Endothelial cell of umbilical vein (primary cell): Measurements from ENCODE around the gene FAM13C. TPM values are rescaled to one million over a fixed set of nuclear protein-coding genes. Genes with fewer than 3 reads are reported as not detected.

Source experiments
- BruUV-seq: library from RNA; stranded (reverse); fragments of 400-500 nt; replicated peaks from 2 replicates; lab custom pipeline; 2021; lab: Mats Ljungman, UMichigan
- CTCF ChIA-PET: fragments of 300-600, 350-600 bp; sonication (Branson Sonifier 250); formaldehyde crosslinking; loops from one replicate; lab custom pipeline; 2021; ENCODE audit warnings: antibody characterized with exemption, inconsistent platforms; lab: Charles Lee
- POLR2A ChIA-PET: fragments of 300-600, 350-600 bp; sonication (Branson Sonifier 250); formaldehyde crosslinking; loops from one replicate; lab custom pipeline; 2021; ENCODE audit warnings: antibody characterized with exemption, inconsistent platforms; lab: Charles Lee
- DNase-seq: peaks from one replicate; pipeline ENCODE4 v3.0.0-alpha.2; 2011; ENCODE audit warnings: low read depth, low spot score
- FAIRE-seq: peaks from 2 replicates; lab custom pipeline; 2011; peaks lifted over from hg19 to GRCh38; lab: Jason Lieb, UNC
- H2AFZ ChIP-seq: 2 replicates; pipeline ENCODE4 v1.6.0; 2012; ENCODE audit warnings: low read depth, low read length, control low read depth, inconsistent platforms
- H3K27ac ChIP-seq: 2 replicates; pipeline ENCODE4 v1.5.1; 2011; ENCODE audit warnings: low read depth, mild to moderate bottlenecking, control low read depth, low read length, moderate library complexity; ENCODE audit not compliant: insufficient read depth
- H3K27me3 ChIP-seq, 2 experiments: 2 replicates each; pipeline versions ENCODE4 v1.6.0 to v1.6.1; 2011; ENCODE audit warnings: low read length in 2 of 2, mixed read lengths in 1 of 2; ENCODE audit not compliant: control insufficient read depth in 2 of 2, insufficient read depth in 2 of 2
- H3K36me3 ChIP-seq, 2 experiments: 2 replicates in 1 of 2; 3 replicates in 1 of 2; pipeline ENCODE4 v1.5.1; 2011; ENCODE audit warnings: low read length in 2 of 2, mild to moderate bottlenecking in 1 of 2, moderate library complexity in 1 of 2; ENCODE audit not compliant: control insufficient read depth in 2 of 2, insufficient read depth in 2 of 2; ENCODE audit errors: extremely low read depth in 1 of 2
- H3K4me1 ChIP-seq: 3 replicates; pipeline ENCODE4 v1.5.1; 2011; ENCODE audit warnings: mild to moderate bottlenecking, low read length; ENCODE audit not compliant: control insufficient read depth, insufficient read depth; ENCODE audit errors: extremely low read depth
- H3K4me2 ChIP-seq: 2 replicates; pipeline ENCODE4 v1.6.1; 2011; ENCODE audit warnings: low read length, control low read depth, mixed read lengths; ENCODE audit not compliant: insufficient read depth
- H3K4me3 ChIP-seq, 3 experiments: fragments of 200-600 bp in 1 of 3; sonication (generic), shearing (Covaris generic) in 1 of 3; replicated peaks in 1 of 3; 2 replicates each; pipeline ENCODE4 v1.5.1; 2011 to 2016; ENCODE audit warnings: control low read depth in 3 of 3, low read length in 3 of 3, mild to moderate bottlenecking in 2 of 3, inconsistent platforms in 1 of 3, low read depth in 1 of 3, moderate library complexity in 1 of 3; ENCODE audit not compliant: insufficient read depth in 1 of 3
- H3K79me2 ChIP-seq: 2 replicates; pipeline ENCODE4 v1.6.0; 2012; ENCODE audit warnings: low read length, inconsistent platforms; ENCODE audit not compliant: control insufficient read depth, insufficient read depth
- H3K9ac ChIP-seq: replicated peaks from 2 replicates; pipeline ENCODE3; 2011; ENCODE audit warnings: low read length, control low read depth; ENCODE audit not compliant: insufficient read depth; ENCODE audit errors: extremely low read depth
- H3K9me1 ChIP-seq: replicated peaks from 3 replicates; pipeline ENCODE4 v1.6.0; 2011; ENCODE audit warnings: mild to moderate bottlenecking, low read length; ENCODE audit not compliant: control insufficient read depth, insufficient read depth; ENCODE audit errors: extremely low read depth
- H3K9me3 ChIP-seq: replicated peaks from 2 replicates; pipeline ENCODE4 v1.5.1; 2012; ENCODE audit warnings: low read length, inconsistent platforms; ENCODE audit not compliant: control insufficient read depth, insufficient read depth
- H4K20me1 ChIP-seq: replicated peaks from 2 replicates; pipeline ENCODE3; 2011; ENCODE audit warnings: mild to moderate bottlenecking, low read length; ENCODE audit not compliant: control insufficient read depth, insufficient read depth; ENCODE audit errors: extremely low read depth
- CTCF ChIP-seq, 2 donors: IDR thresholded peaks; 1 replicate in 1 of 2; 2 replicates in 1 of 2; pipeline ENCODE4 v1.5.1; 2011; ENCODE audit warnings: low read length in 2 of 2, mild to moderate bottlenecking in 2 of 2, moderate library complexity in 2 of 2, control low read depth in 1 of 2, inconsistent platforms in 1 of 2, low read depth in 1 of 2; ENCODE audit not compliant: insufficient read depth in 1 of 2; ENCODE audit errors: extremely low read depth in 1 of 2
- EZH2 ChIP-seq: IDR thresholded peaks from 2 replicates; pipeline ENCODE4 v1.6.1; 2012; ENCODE audit warnings: borderline replicate concordance, low read depth, mild to moderate bottlenecking, moderate library complexity, low read length, inconsistent platforms; ENCODE audit not compliant: severe bottlenecking
- FOS ChIP-seq: IDR thresholded peaks from 2 replicates; pipeline ENCODE4 v1.6.1; 2011; ENCODE audit warnings: mild to moderate bottlenecking, low read length, moderate library complexity, borderline replicate concordance; ENCODE audit not compliant: insufficient read depth
- GATA2 ChIP-seq: IDR thresholded peaks from 2 replicates; pipeline ENCODE4 v1.7.0; 2011; ENCODE audit warnings: low read depth, mild to moderate bottlenecking, moderate library complexity, mixed read lengths, low read length; ENCODE audit not compliant: insufficient read length, insufficient read depth
- JUN ChIP-seq: IDR thresholded peaks from 2 replicates; pipeline ENCODE4 v1.6.1; 2011; ENCODE audit warnings: borderline replicate concordance, low read depth; ENCODE audit not compliant: insufficient read length, insufficient read depth
- MYC ChIP-seq: IDR thresholded peaks from one replicate; pipeline ENCODE4 v1.6.1; 2011; ENCODE audit warnings: mild to moderate bottlenecking, low read depth, low read length
- POLR2A ChIP-seq: IDR thresholded peaks from 2 replicates; pipeline ENCODE4 v1.6.1; 2012; ENCODE audit warnings: low read depth, mild to moderate bottlenecking, control low read depth, low read length
- POLR2AphosphoS5 ChIP-seq: IDR thresholded peaks from 2 replicates; pipeline ENCODE4 v1.6.1; 2012; ENCODE audit warnings: low read depth, mild to moderate bottlenecking, control low read depth, low read length, moderate library complexity; ENCODE audit not compliant: insufficient read depth
- dilution Hi-C: fragments of 300-500 bp; cut with MboI; formaldehyde crosslinking; loops from one replicate; pipeline ENCODE4 v1.15.0; 2019; ENCODE audit warnings: low sequenced_read_pairs; ENCODE audit not compliant: extremely low pct_ligation_motif_present
- intact Hi-C: fragments of 100-400 bp; cut with micrococcal nuclease; formaldehyde crosslinking; loops from one replicate; pipeline ENCODE4 v1.10.0; 2022
- polyA plus RNA-seq, 4 experiments: library from polyadenylated mRNA; depleted of rRNA in 3 of 4; stranded (reverse) in 3 of 4; unstranded in 1 of 4; fragments of >200 nt; gene quantifications; 2 replicates each; pipeline versions ENCODE4 v1.2.1 to v1.2.3, GENCODE V29; 2011 to 2012; ENCODE audit warnings: missing spikeins in 1 of 4
- total RNA-seq: library from RNA; stranded (reverse); gene quantifications from 2 replicates; pipeline ENCODE4 v1.2.3, GENCODE V29; 2021
- TF ChIP-seq, protein P1 (sequence below): IDR thresholded peaks from 2 replicates; pipeline ENCODE4 v1.6.1; 2011; ENCODE audit not compliant: insufficient read depth, insufficient read length

Gene FAM13C
- total and polyA plus RNA-seq, 2 donors (not counting 3 experiments of a cell fraction or from before 2014, with no cell fraction given), result 0.03 TPM; not detected in 1

DNA sequence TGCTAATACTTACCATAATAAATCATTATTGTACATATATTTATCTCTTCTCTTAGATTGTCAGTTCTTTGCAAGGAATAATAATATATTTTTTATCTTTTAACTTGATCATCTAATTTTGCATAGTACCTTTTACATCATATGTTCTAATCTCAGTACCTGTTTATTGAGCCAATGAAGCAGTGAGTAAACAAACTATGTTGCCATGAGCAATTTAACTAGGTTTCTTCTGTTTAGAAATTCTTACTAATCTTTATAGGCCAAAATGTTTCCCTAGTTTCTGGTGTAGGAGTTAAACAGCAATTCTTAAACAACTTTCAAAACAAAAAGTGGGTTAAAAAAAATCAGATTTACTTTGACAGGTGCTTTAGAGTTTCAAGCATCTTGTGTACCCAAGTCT, 124.6 kb downstream of the FAM13C start:
- FAIRE-seq, result no peak
- Histone ChIP-seq H2AFZ (no peak overlapping the region), H3K4me1 (no peaks in the 10 kb centered on the region), H3K27ac (no peak overlapping the region), H3K79me2 (no peaks in the 10 kb centered on the region), H4K20me1 (no peaks in the 10 kb centered on the region), H3K4me3 (no peak overlapping the region), H3K9me3 (no peaks in the 10 kb centered on the region), H3K4me2 (no peak overlapping the region), H3K36me3 (no peaks in the 10 kb centered on the region), H3K9ac (no peak overlapping the region), H3K9me1 (no peaks in the 10 kb centered on the region), H3K27me3 (no peaks in the 10 kb centered on the region)
- ChIA-PET POLR2A (no interaction called here), CTCF (no interaction called here)
- DNase-seq, result no peak
- no TSS peak for BruUV-seq
- intact Hi-C loops (no loop called here), dilution Hi-C loops (no loop called here)
- TF ChIP-seq, protein P1, sequence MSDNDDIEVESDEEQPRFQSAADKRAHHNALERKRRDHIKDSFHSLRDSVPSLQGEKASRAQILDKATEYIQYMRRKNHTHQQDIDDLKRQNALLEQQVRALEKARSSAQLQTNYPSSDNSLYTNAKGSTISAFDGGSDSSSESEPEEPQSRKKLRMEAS, result no peak
- no peak for TF ChIP-seq POLR2AphosphoS5
- no peak for TF ChIP-seq CTCF (IDR thresholded peaks at IDR 0.05; ENCODE audit: extremely low read depth in 1 of 2, insufficient read depth in 1 of 2, low read depth in 1 of 2, low read length in 2 of 2)
- TF ChIP-seq EZH2, result no peak
- TF ChIP-seq POLR2A, result no peak
- TF ChIP-seq GATA2, result no peak
- TF ChIP-seq MYC, result no peak
- TF ChIP-seq JUN, result no peak
- TF ChIP-seq FOS, result no peak
